ENCODE results near the gene MACROD2.

GRCh38 chr20:15232243-15232642 lies 1236.9 kb downstream of the MACROD2 start:
- no peak for TF ChIP-seq POLR2A (IDR thresholded peaks at IDR 0.05)
- no peak for TF ChIP-seq CTCF (IDR thresholded peaks at IDR 0.05)

All from body of pancreas (tissue), 4 donors.